ENCODE measurements around the gene CCL22.
"Not testable (repeated sequence)": the region's sequence is repeated elsewhere in the genome, so short reads cannot be mapped to it uniquely, and the experiment has no call there.

CCL22 gene

GRCh38 chr16:57358527-57359095 lies at the start of gene CCL22:
Gene CCL22, plus strand, starts transcription at chr16:57358783. Its CDS starts 34 bp downstream, at chr16:57358817.
- no peak within 1 kb of the TSS for H3K4me3 ChIP-seq (ENCODE audit: low read depth, low read length)
- DNase-seq (ENCODE audit: low read depth), result no peak

DNA sequence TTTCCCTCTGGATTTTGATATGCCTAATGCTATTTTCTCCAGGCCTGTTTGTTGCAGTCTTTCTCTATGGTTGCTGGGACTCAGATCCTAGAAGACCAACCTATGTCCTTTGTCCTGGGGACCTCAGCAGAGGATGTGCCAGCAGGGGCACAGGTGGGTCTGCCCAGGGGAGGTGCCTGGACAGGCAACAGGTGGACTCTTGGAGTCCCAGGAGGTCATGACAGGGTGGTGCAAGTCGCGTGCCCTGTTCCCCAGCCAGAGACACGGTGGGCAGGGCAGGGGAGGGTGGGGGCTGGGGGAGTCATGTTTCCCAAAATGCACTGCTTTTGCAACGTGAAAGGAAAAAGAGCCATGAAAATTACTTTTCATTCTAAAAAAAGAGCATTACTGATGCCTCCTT lies 47.8 kb upstream of the CCL22 start:
- H3K4me3 ChIP-seq (ENCODE audit: low read depth, low read length), result no peak overlapping the region
- no peak for DNase-seq (ENCODE audit: low read depth)

- no peak overlapping the region for H3K4me3 ChIP-seq (ENCODE audit: low read depth, low read length)
- DNase-seq (ENCODE audit: low read depth), result no peak
These were observed 45.1 kb upstream of the CCL22 start for GRCh38 chr16:57313509-57313908.

GRCh38 chr16:57314161-57314785 lies 44.3 kb upstream of the CCL22 start:
- no peak overlapping the region for H3K4me3 ChIP-seq (ENCODE audit: low read depth, low read length)
- DNase-seq (ENCODE audit: low read depth), result no peak

DNA sequence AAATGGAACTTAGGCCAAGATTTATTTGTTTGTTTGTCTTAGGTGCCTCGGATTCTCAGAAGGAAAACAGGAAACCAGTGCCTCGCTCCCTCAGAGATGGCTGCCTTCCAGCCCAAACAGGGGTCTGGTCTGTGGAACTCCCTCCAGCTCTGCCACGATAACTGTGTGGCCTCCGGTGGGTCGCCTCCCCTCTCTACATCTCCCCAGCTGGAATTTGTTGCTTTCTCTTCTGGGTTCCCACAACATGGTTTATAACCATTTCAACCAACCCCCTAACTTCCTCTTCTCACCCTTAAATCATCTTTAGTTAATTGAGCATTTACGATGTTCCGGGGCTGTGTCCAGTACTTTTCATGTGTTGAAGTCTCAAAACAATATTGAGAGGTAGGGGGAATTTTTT lies 43.2 kb upstream of the CCL22 start:
- H3K4me3 ChIP-seq (ENCODE audit: low read depth, low read length), result no peak overlapping the region

GRCh38 chr16:57316390-57317017 lies 42.1 kb upstream of the CCL22 start:
- H3K4me3 ChIP-seq (ENCODE audit: low read depth, low read length), result no peak overlapping the region
- peak; percentile 66 for DNase-seq (ENCODE audit: low read depth)

More for the DNA sequence above, 43.2 kb upstream of the CCL22 start:
- no peak for DNase-seq (ENCODE audit: low read depth)

- no peak for DNase-seq (ENCODE audit: low read depth)
- no peak overlapping the region for H3K4me3 ChIP-seq (ENCODE audit: low read depth, low read length)
These were observed 40.2 kb upstream of the CCL22 start for GRCh38 chr16:57318240-57318970.

DNA sequence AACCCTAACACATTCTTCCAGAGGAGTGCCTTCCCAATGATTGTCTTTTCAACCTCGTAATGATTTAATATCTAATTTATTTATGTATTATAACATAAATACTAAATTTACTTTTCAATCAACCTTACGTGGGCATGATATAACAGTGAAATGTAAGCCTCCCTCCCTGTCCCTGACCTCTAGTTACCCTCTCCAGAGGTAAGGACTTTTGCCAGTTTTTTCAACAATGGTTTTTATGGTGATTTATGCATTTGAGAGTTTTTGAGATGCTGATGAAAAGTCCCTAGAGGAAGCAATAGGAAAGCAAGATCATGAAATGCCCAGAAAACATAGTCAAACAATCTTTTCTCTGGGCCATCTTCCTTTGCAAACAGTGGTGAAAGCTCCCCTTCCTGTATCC lies 38.9 kb upstream of the CCL22 start:
- DNase-seq (ENCODE audit: low read depth), result no peak

DNA sequence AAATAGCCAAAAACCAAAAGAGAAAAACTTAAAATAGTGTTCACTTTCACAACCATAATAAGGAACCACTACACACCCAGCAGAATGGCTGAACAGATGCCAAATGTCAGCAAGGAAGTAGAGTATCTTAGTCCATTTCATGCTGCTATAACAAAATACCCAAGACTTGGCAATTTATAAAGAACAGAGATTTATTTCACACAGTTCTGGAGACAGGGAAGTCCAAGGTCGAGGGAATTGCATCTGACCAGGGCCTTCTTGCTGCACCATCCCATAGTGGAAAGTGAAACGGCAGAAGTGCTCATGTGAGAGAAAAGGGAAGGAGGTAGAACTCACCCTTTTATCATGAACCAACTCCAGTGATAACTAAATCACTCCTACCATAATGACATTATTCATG lies 33.8 kb upstream of the CCL22 start:
- DNase-seq (ENCODE audit: low read depth), result no peak
- no peak overlapping the region for H3K4me3 ChIP-seq (ENCODE audit: low read depth, low read length)

More for the DNA sequence above, 38.9 kb upstream of the CCL22 start:
- H3K4me3 ChIP-seq (ENCODE audit: low read depth, low read length), result no peak overlapping the region

DNA sequence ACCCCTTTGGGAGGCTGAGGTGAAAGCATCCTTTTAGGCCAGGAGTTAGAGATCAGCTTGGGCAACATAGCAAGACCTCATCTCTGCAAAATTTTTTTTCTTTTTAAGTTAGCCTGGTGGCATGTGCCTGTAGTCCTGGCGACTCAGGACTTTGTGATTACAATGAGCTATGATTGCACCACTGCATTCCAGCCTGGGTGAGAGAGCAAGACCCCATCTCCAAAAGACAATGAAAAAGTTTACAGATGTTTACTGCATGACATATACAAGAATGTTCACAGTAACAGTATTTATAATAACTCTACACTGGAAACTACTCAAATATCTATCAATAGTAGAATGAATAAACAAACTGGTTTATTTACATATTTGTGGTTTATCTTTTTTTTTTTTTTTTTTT lies 33.1 kb upstream of the CCL22 start:
- DNase-seq (ENCODE audit: low read depth), result no peak

DNA sequence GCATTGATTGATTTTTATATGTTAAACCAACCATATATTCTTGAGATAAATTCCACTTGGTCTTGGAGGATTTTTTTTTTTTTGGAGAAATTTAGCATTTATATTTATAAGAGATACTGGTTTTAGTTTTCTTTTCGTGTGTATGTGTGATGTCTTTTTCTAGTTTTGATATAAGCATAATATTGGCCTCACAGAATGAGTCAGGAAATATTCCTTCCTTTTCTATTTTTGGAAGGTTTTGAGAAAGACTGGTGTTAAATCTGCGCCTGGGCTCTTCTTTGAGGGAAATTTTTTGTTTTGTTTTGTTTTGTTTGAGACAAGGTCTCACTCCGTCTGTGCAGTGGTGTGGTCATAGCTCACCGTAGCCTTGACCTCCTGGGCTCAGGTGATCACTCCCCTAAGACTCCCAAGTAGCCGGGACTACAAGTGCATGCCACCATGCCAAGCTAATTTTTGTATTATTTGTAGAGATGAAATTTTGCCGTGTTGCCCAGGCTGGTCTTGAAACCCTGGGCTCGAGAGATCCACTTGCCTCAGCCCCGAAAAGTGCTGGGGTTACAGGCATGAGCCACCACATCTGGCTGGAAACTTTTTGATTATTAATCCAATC lies 28.8 kb upstream of the CCL22 start:
- no peak for DNase-seq (ENCODE audit: low read depth)
- no peak overlapping the region for H3K4me3 ChIP-seq (ENCODE audit: low read depth, low read length)

More for the DNA sequence above, 33.1 kb upstream of the CCL22 start:
- H3K4me3 ChIP-seq (ENCODE audit: low read depth, low read length), result no peak overlapping the region

DNA sequence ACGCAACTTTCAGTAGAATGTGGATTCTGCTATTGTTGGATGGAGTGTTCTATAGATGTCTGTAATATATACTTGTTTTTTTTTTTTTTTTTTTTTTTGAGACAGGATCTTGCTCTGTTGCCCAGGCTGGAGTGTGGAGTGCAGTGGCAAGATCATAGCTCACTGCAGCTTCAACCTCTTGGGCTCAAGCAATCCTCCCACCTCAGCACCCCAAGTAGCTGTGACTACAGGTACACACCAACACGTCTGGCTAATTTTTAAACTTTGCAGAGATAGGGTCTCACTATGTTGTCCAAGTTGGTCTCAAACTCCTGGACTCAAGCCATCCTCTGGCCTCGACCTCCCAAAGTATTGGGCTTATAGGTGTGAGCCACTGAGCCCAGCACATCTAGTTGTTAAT lies 27.2 kb upstream of the CCL22 start:
- no peak overlapping the region for H3K4me3 ChIP-seq (ENCODE audit: low read depth, low read length)
- DNase-seq (ENCODE audit: low read depth), result no peak

- DNase-seq (ENCODE audit: low read depth), result no peak
These were observed 25.2 kb upstream of the CCL22 start for GRCh38 chr16:57333402-57333801.

DNA sequence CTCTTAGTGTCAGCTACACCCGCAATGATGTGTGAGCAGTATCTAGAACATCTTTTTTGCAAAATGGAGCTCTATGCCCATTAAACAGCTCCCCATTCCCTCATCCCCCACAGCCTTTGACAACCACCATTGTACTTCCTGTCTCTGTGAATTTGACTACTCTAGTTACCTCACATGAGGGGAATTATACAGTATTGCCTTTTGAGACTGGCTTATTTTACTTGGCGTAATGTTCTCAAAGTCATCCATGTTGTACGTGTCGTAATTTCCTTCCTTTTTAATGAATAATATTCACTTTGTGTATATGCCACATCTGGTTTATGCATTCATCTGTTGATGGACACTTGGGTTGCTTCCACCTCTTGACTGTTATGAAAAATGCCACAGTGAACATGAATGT lies 23.2 kb upstream of the CCL22 start:
- H3K4me3 ChIP-seq (ENCODE audit: low read depth, low read length), result no peak overlapping the region
- no peak for DNase-seq (ENCODE audit: low read depth)

More at GRCh38 chr16:57333402-57333801, 25.2 kb upstream of the CCL22 start:
- no peak overlapping the region for H3K4me3 ChIP-seq (ENCODE audit: low read depth, low read length)

DNA sequence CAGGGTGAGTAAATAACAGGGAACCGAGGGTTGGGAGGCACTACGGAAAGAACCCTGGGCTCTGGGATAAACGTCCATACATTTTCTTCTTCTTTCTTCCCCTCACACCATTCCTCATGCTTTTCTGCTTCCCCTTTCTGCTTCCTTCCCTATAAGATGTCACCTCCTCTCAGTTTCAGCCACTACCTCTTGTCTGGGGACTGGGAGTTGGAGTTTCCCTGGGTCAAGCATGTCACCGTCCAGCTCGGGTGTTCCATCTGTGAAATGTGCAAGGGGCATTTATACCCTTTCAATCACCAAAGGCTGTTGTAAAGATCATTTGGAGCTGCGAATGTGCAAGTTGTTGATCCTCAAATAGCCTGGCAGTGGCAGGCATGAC lies 17.5 kb upstream of the CCL22 start:
- no peak overlapping the region for H3K4me3 ChIP-seq (ENCODE audit: low read depth, low read length)
- no peak for DNase-seq (ENCODE audit: low read depth)

DNA sequence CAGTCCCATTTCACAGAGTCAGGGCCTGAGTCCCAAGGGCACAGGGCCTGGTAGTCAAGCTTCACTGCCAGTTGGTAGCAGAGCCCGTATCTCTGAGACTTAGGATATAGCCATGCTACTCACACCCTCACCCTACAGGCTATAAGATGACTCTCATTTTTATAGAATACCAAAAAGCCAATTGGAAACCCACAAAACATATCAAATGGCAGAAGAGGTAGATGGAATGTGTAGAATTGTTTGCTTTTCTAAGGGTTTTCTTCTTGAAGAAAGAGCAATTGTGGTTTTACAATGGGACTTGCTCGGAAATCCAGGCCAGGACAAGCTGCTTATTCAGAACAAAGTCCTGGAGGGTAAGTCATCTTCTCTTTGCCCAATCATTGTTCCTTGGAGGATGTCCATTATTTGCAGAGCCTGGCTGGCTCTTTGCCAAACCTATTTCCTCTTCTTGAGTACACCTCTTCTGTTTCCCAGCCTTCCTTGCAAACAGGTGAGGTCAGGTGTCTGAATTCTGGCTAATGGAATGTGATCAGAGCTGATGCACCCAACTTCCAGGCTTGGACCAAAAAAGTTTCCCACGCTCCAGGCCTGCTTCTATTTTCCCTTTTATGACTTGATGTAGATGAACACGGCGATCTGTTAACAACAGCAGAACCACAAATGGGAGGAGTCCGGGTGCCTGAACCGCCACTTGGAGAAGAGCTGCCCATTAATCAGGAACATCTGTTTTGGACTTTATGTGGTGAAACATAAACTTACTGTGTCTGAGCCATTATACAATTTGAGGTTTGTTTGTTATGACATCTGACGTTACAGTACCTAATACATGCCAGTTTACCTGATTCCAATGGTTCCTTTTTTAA lies 16.9 kb upstream of the CCL22 start:
- peak; percentile 85 for DNase-seq (ENCODE audit: low read depth)
- H3K4me3 ChIP-seq (ENCODE audit: low read depth, low read length), result no peak overlapping the region

DNA sequence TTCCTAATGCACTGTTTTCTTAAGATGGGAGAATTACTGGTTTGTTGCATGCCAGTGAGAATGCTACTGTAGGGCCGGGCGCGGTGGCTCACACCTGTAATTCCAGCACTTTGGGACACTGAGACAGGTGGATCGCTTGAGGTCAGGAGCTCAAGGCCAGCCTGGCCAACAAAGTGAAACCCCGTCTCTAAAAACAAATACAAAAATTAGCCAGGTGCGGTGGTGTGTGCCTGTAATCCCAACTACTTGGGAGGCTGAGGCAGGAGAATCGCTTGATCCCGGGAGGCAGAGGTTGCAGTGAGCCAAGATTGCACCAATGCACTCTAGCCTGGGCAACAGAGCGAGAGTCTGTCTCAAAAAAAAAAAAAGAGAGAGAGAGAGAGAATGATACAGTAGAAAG lies 16.0 kb upstream of the CCL22 start:
- H3K4me3 ChIP-seq (ENCODE audit: low read depth, low read length); DNase-seq (ENCODE audit: low read depth): not testable (repeated sequence)

GRCh38 chr16:57343221-57343620 lies 15.4 kb upstream of the CCL22 start:
- no peak for DNase-seq (ENCODE audit: low read depth)
- H3K4me3 ChIP-seq (ENCODE audit: low read depth, low read length), result no peak overlapping the region

DNA sequence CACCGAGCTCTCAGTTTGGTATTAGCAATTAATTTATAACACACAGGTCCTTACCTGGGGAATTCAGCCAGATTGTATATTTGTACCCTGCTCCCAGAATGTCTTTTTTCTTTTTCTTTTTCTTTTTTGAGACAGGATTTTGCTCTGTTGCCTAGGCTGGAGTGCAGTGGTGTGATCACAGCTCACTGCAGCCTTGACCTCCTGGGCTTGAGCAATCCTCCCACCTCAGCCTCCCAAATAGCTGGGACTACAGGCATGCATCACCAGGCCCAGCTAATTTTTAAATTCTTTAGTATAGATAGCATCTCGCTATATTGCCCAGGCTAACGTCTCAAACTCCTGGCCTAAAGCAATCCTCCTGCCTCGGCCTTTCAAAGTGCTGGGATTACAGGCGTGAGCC lies 14.5 kb upstream of the CCL22 start:
- DNase-seq (ENCODE audit: low read depth); H3K4me3 ChIP-seq (ENCODE audit: low read depth, low read length): not testable (repeated sequence)
